Muscle of arm (tissue), 12 donors: ENCODE data around the gene SLC2A9. TPM values are rescaled to one million over a fixed set of nuclear protein-coding genes. Genes with fewer than 3 reads are reported as not detected.
A peak's percentile ranks its signal among the peaks of the same experiment; 100 is the strongest.

ENCODE experiments used
- DNase-seq: peaks from one replicate; pipeline ENCODE4 v3.0.0-alpha.2; 2013
- polyA plus RNA-seq, 12 donors: library from polyadenylated mRNA; unstranded; fragments of 120-200 nt; gene quantifications; one replicate each; pipeline ENCODE4 v1.2.1, GENCODE V29; 2013; ENCODE audit not compliant: insufficient read length in 12 of 12

The SLC2A9 gene
- polyA plus RNA-seq, 12 donors, result 3.6 to 7.0 (median 4.6) TPM; not detected in 2

- no peak for DNase-seq
Observed at GRCh38 chr4:10021653-10022023, 341 bp upstream of the SLC2A9 start.

- no peak for DNase-seq
Observed at GRCh38 chr4:10020106-10020505, 1.2 kb downstream of the SLC2A9 start.

- DNase-seq, result no peak
Observed at GRCh38 chr4:10019521-10020051, 1.7 kb downstream of the SLC2A9 start.

GRCh38 chr4:10018818-10019461, 2.4 kb downstream of the SLC2A9 start:
- DNase-seq, result peak; percentile 97

- no peak for DNase-seq
Observed at GRCh38 chr4:10017037-10017893, 4.0 kb downstream of the SLC2A9 start.

- DNase-seq, result no peak
Observed at GRCh38 chr4:10016169-10016568, 5.1 kb downstream of the SLC2A9 start.

- DNase-seq, result no peak
Observed at GRCh38 chr4:10015140-10015753, 6.0 kb downstream of the SLC2A9 start.

GRCh38 chr4:10013722-10014121, 7.6 kb downstream of the SLC2A9 start:
- DNase-seq, result no peak

GRCh38 chr4:10011885-10012284, 9.4 kb downstream of the SLC2A9 start:
- no peak for DNase-seq

- no peak for DNase-seq
Observed at GRCh38 chr4:10011277-10011676, 10.0 kb downstream of the SLC2A9 start.

- DNase-seq, result no peak
Observed at GRCh38 chr4:10009861-10010500, 11.3 kb downstream of the SLC2A9 start.

GRCh38 chr4:10008609-10009005, 12.7 kb downstream of the SLC2A9 start:
- no peak for DNase-seq

- peak; percentile 93 for DNase-seq
Observed at GRCh38 chr4:10007793-10008608, 13.3 kb downstream of the SLC2A9 start.

GRCh38 chr4:10007436-10007740, 13.9 kb downstream of the SLC2A9 start:
- DNase-seq, result no peak

GRCh38 chr4:10006601-10007435, 14.5 kb downstream of the SLC2A9 start:
- no peak for DNase-seq

GRCh38 chr4:10006231-10006600, 15.1 kb downstream of the SLC2A9 start:
- DNase-seq, result no peak

GRCh38 chr4:10005632-10006031, 15.7 kb downstream of the SLC2A9 start:
- no peak for DNase-seq

- no peak for DNase-seq
Observed at GRCh38 chr4:10003666-10004065, 17.6 kb downstream of the SLC2A9 start.

GRCh38 chr4:10002278-10002677, 19.0 kb downstream of the SLC2A9 start:
- DNase-seq, result no peak

- no peak for DNase-seq
Observed at GRCh38 chr4:10001757-10002156, 19.5 kb downstream of the SLC2A9 start.
